Osteoblast (primary cell): ENCODE measurements around the gene USP48. TPM values are rescaled to one million over a fixed set of nuclear protein-coding genes. Genes with fewer than 3 reads are reported as not detected.
"Not testable (repeated sequence)": the region's sequence is repeated elsewhere in the genome, so short reads cannot be mapped to it uniquely, and the experiment has no call there.

ENCODE experiments used
- DNase-seq: peaks from one replicate; pipeline ENCODE4 v3.0.0; 2011; ENCODE audit warnings: low spot score, mixed read lengths; ENCODE audit not compliant: insufficient read length; ENCODE audit errors: missing footprints
- H2AFZ ChIP-seq: 2 replicates; pipeline ENCODE4 v1.6.0; 2011; ENCODE audit warnings: mild to moderate bottlenecking, low read length
- H3K27ac ChIP-seq: 2 replicates; pipeline ENCODE4 v1.5.1; 2011; ENCODE audit warnings: mild to moderate bottlenecking, low read depth, low read length, moderate library complexity
- H3K27me3 ChIP-seq: 2 replicates; pipeline ENCODE4 v1.6.0; 2012; ENCODE audit warnings: mild to moderate bottlenecking, control low read depth, inconsistent platforms, low read length, moderate library complexity; ENCODE audit not compliant: insufficient read depth
- H3K36me3 ChIP-seq: 2 replicates; pipeline ENCODE4 v1.5.1; 2011; ENCODE audit warnings: mild to moderate bottlenecking, low read length, control low read depth, moderate library complexity; ENCODE audit not compliant: insufficient read depth
- H3K4me1 ChIP-seq: 2 replicates; pipeline ENCODE4 v1.5.1; 2011; ENCODE audit warnings: mild to moderate bottlenecking, low read length, control low read depth, moderate library complexity; ENCODE audit not compliant: insufficient read depth
- H3K4me2 ChIP-seq: 2 replicates; pipeline ENCODE4 v1.6.0; 2011; ENCODE audit warnings: mild to moderate bottlenecking, low read length; ENCODE audit not compliant: insufficient read depth
- H3K4me3 ChIP-seq: fragments of 200-600 bp; sonication (generic); 3 replicates; pipeline ENCODE4 v1.5.1; 2012; ENCODE audit warnings: mild to moderate bottlenecking, low read length, inconsistent platforms; ENCODE audit not compliant: insufficient read depth
- H3K79me2 ChIP-seq: 2 replicates; pipeline ENCODE4 v1.6.0; 2012; ENCODE audit warnings: mild to moderate bottlenecking, low read length, control low read depth, inconsistent platforms; ENCODE audit not compliant: insufficient read depth
- H3K9me3 ChIP-seq: 2 replicates; pipeline ENCODE4 v1.5.1; 2011; ENCODE audit warnings: low read depth, low read length, control low read depth
- H4K20me1 ChIP-seq: 2 replicates; pipeline ENCODE4 v1.6.0; 2012; ENCODE audit warnings: mild to moderate bottlenecking, low read length, control low read depth; ENCODE audit not compliant: insufficient read depth
- total RNA-seq: library from RNA; depleted of rRNA; stranded (reverse); fragments of >200 nt; gene quantifications from 2 replicates; pipeline ENCODE4 v1.2.3, GENCODE V29; 2012
- TF ChIP-seq, protein P1 (sequence below): IDR thresholded peaks from 2 replicates; pipeline ENCODE4 v1.5.1; 2011; ENCODE audit warnings: mild to moderate bottlenecking, low read depth, low read length, moderate library complexity; ENCODE audit errors: extremely low read depth

USP48 gene
- total RNA-seq, 1 donor = 52.5 TPM

DNA sequence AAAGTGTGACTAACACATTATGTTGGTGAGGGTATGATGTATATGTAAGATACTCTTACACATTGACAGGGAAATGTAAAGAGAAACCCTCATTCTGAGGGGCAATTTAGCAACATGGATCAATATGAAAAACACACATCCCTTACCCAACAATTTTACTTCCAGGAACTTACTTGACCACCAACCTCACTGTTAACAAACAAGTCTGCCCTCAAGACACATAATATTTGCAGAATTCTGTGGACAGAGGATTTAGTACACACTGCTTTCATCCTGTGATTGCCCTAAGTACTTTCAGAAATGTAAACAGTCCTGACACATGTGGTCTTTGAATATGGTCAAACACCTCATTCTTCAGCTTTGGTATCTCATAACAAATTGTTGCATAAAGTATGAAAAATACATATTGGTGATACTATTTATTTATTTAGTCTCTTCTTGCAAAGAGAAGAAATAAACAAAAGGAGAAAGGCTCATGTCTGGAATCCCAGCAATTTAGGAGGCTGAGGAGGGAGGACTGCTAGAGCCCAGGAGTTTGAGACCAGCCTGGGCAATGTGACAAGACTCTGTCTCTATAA is 6.9 kb downstream of the USP48 start:
- peaks cover 2% of the 10 kb centered on the region for H3K4me1 ChIP-seq
- H3K27ac ChIP-seq = no peak overlapping the region
- peaks cover 48% of the 10 kb centered on the region for H4K20me1 ChIP-seq
- H3K4me3 ChIP-seq = no peak overlapping the region
- no peak overlapping the region for H2AFZ ChIP-seq
- H3K4me2 ChIP-seq = no peak overlapping the region
- no peaks in the 10 kb centered on the region for H3K36me3 ChIP-seq
- TF ChIP-seq, protein P1, sequence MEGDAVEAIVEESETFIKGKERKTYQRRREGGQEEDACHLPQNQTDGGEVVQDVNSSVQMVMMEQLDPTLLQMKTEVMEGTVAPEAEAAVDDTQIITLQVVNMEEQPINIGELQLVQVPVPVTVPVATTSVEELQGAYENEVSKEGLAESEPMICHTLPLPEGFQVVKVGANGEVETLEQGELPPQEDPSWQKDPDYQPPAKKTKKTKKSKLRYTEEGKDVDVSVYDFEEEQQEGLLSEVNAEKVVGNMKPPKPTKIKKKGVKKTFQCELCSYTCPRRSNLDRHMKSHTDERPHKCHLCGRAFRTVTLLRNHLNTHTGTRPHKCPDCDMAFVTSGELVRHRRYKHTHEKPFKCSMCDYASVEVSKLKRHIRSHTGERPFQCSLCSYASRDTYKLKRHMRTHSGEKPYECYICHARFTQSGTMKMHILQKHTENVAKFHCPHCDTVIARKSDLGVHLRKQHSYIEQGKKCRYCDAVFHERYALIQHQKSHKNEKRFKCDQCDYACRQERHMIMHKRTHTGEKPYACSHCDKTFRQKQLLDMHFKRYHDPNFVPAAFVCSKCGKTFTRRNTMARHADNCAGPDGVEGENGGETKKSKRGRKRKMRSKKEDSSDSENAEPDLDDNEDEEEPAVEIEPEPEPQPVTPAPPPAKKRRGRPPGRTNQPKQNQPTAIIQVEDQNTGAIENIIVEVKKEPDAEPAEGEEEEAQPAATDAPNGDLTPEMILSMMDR = no peak
- peak; percentile 62 for DNase-seq
- H3K9me3 ChIP-seq = no peaks in the 10 kb centered on the region
- no peaks in the 10 kb centered on the region for H3K27me3 ChIP-seq
- H3K79me2 ChIP-seq = peaks cover 93% of the 10 kb centered on the region

GRCh38 chr1:21775550-21775914 is 7.4 kb downstream of the USP48 start:
- Histone ChIP-seq H3K4me1 (no peaks in the 10 kb centered on the region), H3K9me3 (no peaks in the 10 kb centered on the region), H3K27ac (no peak overlapping the region), H4K20me1 (peaks cover 54% of the 10 kb centered on the region), H3K4me2 (no peak overlapping the region), H2AFZ (no peak overlapping the region), H3K36me3 (no peaks in the 10 kb centered on the region), H3K4me3 (no peak overlapping the region), H3K79me2 (peaks cover 95% of the 10 kb centered on the region), H3K27me3 (no peaks in the 10 kb centered on the region)
- no peak for DNase-seq
- TF ChIP-seq, protein P1 = no peak

- peaks cover 53% of the 10 kb centered on the region for H4K20me1 ChIP-seq
- H3K4me1 ChIP-seq = no peaks in the 10 kb centered on the region
- DNase-seq = no peak
- H3K4me2 ChIP-seq = no peak overlapping the region
- H3K4me3 ChIP-seq = no peak overlapping the region
- no peaks in the 10 kb centered on the region for H3K36me3 ChIP-seq
- TF ChIP-seq, protein P1 = no peak
- H3K27ac ChIP-seq = no peak overlapping the region
- H2AFZ ChIP-seq = no peak overlapping the region
- no peaks in the 10 kb centered on the region for H3K9me3 ChIP-seq
- H3K27me3 ChIP-seq = no peaks in the 10 kb centered on the region
- peaks cover 95% of the 10 kb centered on the region for H3K79me2 ChIP-seq
These were observed 8.0 kb downstream of the USP48 start for GRCh38 chr1:21774835-21775549.

DNA sequence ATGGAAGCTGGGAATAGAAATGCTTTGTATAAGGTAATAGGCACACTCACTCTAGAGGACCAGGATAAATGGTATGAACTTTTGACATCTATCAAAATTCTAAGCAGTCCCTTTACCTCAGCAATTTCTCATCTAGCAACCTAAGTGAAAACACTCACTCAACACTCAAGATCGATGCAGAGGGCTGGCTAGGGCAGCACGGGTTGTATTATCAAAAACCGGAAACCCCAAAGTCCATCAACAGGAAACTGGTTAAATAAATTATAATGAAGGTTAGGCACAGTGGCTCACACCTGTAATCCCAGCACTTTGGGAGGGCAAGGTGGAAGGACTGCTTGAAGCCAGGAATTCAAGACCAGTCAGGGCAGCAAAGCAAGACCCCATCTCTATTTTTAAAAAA is 9.4 kb downstream of the USP48 start:
- H3K4me2 ChIP-seq = no peak overlapping the region
- no peaks in the 10 kb centered on the region for H3K4me1 ChIP-seq
- TF ChIP-seq, protein P1 = no peak
- no peaks in the 10 kb centered on the region for H3K36me3 ChIP-seq
- no peak overlapping the region for H3K4me3 ChIP-seq
- H2AFZ ChIP-seq = no peak overlapping the region
- H3K27ac ChIP-seq = no peak overlapping the region
- no peak for DNase-seq
- H3K79me2 ChIP-seq = peaks cover 95% of the 10 kb centered on the region
- H4K20me1 ChIP-seq = peaks cover 62% of the 10 kb centered on the region
- H3K9me3 ChIP-seq = no peaks in the 10 kb centered on the region
- no peaks in the 10 kb centered on the region for H3K27me3 ChIP-seq

- DNase-seq, H3K27me3 ChIP-seq, H3K4me3 ChIP-seq, H3K36me3 ChIP-seq, H3K4me2 ChIP-seq, H3K4me1 ChIP-seq, H2AFZ ChIP-seq, H3K9me3 ChIP-seq, H3K27ac ChIP-seq: not testable (repeated sequence)
- peaks cover 56% of the 10 kb centered on the region for H4K20me1 ChIP-seq
- H3K79me2 ChIP-seq = peaks cover 94% of the 10 kb centered on the region
These were observed 11.3 kb downstream of the USP48 start for GRCh38 chr1:21771672-21772071.

DNA sequence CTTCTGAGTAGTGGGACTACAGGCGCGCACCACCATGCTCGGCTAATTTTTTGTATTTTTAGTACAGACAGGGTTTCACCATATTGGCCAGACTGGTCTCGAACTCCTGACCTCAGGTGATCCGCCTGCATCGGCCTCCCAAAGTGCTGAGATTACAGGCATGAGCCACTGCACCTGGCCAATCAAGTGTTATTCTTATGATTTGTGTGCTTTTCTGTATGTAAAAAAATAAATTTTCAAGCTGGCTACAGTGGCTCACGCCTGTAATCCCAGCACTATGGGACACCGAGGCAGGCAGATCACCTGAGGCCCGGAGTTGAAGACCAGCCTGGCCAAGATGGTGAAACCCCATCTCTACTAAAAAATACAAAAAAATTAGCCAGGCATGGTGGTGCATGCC is 12.3 kb downstream of the USP48 start:
- H3K4me1 ChIP-seq, H3K4me3 ChIP-seq, H3K27me3 ChIP-seq, H3K27ac ChIP-seq, H3K4me2 ChIP-seq, H3K9me3 ChIP-seq, H3K36me3 ChIP-seq, DNase-seq, H2AFZ ChIP-seq: not testable (repeated sequence)
- Histone ChIP-seq H4K20me1 (peaks cover 61% of the 10 kb centered on the region), H3K79me2 (peaks cover 96% of the 10 kb centered on the region)
